CD4-positive, alpha-beta memory T cell (primary cell): ENCODE measurements around the gene TIAM2. TPM values are rescaled to one million over a fixed set of nuclear protein-coding genes. Genes with fewer than 3 reads are reported as not detected.
"Not testable (repeated sequence)": the region's sequence is repeated elsewhere in the genome, so short reads cannot be mapped to it uniquely, and the experiment has no call there.

ENCODE experiments used
- CTCF ChIA-PET: fragments of 350-600 bp; sonication (Branson Sonifier 250); formaldehyde crosslinking; loops from one replicate; lab custom pipeline; 2021; ENCODE audit warnings: inconsistent platforms; ENCODE audit not compliant: partially characterized antibody; lab: Charles Lee
- POLR2A ChIA-PET: fragments of 350-600 bp; sonication (Branson Sonifier 250); formaldehyde crosslinking; loops from one replicate; lab custom pipeline; 2021; ENCODE audit not compliant: partially characterized antibody; lab: Charles Lee
- DNase-seq, 5 donors: peaks; one replicate each; pipeline versions ENCODE4 v3.0.0 to v3.0.0-alpha.2; 2020 to 2022; ENCODE audit warnings: mixed read lengths in 1 of 5
- H3K27ac ChIP-seq: one replicate; pipeline ENCODE4 v1.7.0; 2013; ENCODE audit warnings: low read depth, low read length
- H3K27me3 ChIP-seq: 2 replicates; pipeline ENCODE4 v1.7.0; 2013; ENCODE audit warnings: mild to moderate bottlenecking, low read length, moderate library complexity; ENCODE audit not compliant: insufficient read depth
- H3K36me3 ChIP-seq: 2 replicates; pipeline ENCODE4 v1.7.0; 2013; ENCODE audit warnings: mild to moderate bottlenecking, low read length, moderate library complexity; ENCODE audit not compliant: insufficient read depth
- H3K4me1 ChIP-seq: 2 replicates; pipeline ENCODE4 v1.7.0; 2013; ENCODE audit warnings: mild to moderate bottlenecking, low read length, moderate library complexity; ENCODE audit not compliant: insufficient read depth
- H3K4me3 ChIP-seq, 2 donors: one replicate each; pipeline ENCODE4 v1.7.0; 2013; ENCODE audit warnings: low read length in 2 of 2, mild to moderate bottlenecking in 1 of 2
- H3K9me3 ChIP-seq, 2 donors: one replicate each; pipeline ENCODE4 v1.7.0; 2013; ENCODE audit warnings: low read length in 2 of 2, control low read depth in 1 of 2; ENCODE audit not compliant: control insufficient read depth in 1 of 2
- H3K27ac Mint-ChIP-seq, 7 donors: one replicate each; pipeline ENCODE4 v1.8.0; 2020 to 2021; ENCODE audit warnings: mixed read lengths in 7 of 7, mild to moderate bottlenecking in 6 of 7, inconsistent platforms in 3 of 7, moderate library complexity in 3 of 7
- H3K27me3 Mint-ChIP-seq, 2 donors: one replicate each; pipeline ENCODE4 v1.8.0; 2020 to 2021; ENCODE audit warnings: mixed read lengths in 2 of 2
- H3K36me3 Mint-ChIP-seq, 2 donors: one replicate each; pipeline ENCODE4 v1.8.0; 2020 to 2021; ENCODE audit warnings: mixed read lengths in 2 of 2, inconsistent platforms in 1 of 2, mild to moderate bottlenecking in 1 of 2
- H3K4me1 Mint-ChIP-seq, 4 donors: one replicate each; pipeline ENCODE4 v1.8.0; 2020 to 2021; ENCODE audit warnings: mixed read lengths in 4 of 4, mild to moderate bottlenecking in 1 of 4
- H3K4me3 Mint-ChIP-seq, 8 donors: one replicate each; pipeline ENCODE4 v1.8.0; 2020 to 2021; ENCODE audit warnings: mixed read lengths in 8 of 8, mild to moderate bottlenecking in 7 of 8, moderate library complexity in 6 of 8, inconsistent platforms in 3 of 8
- H3K9me3 Mint-ChIP-seq, 8 donors: one replicate each; pipeline ENCODE4 v1.8.0; 2020 to 2021; ENCODE audit warnings: mixed read lengths in 8 of 8, mild to moderate bottlenecking in 5 of 8, inconsistent platforms in 3 of 8, moderate library complexity in 1 of 8
- intact Hi-C: fragments of 100-400 bp; cut with micrococcal nuclease; formaldehyde crosslinking; loops from one replicate; pipeline ENCODE4 v1.15.1; 2023
- polyA plus RNA-seq, 2 donors: library from polyadenylated mRNA; unstranded; fragments of 300-500 nt; fragmentation: Illumina TruSeq; gene quantifications; one replicate each; pipeline ENCODE4 v1.2.3, GENCODE V29; 2021
- total RNA-seq, 2 experiments: library from RNA; stranded (reverse); gene quantifications; one replicate each; pipeline ENCODE4 v1.2.3, GENCODE V29; 2021

Gene TIAM2
- total and polyA plus RNA-seq, 4 experiments from 2014 or later: 0.15 to 11.1 (median 5.8) TPM

- Histone ChIP-seq H3K4me1 (no peaks in the 10 kb centered on the region), H3K27ac (no peak overlapping the region), H3K36me3 (no peaks in the 10 kb centered on the region), H3K4me3 (no peak overlapping the region), H3K27me3 (no peaks in the 10 kb centered on the region), H3K9me3 (no peaks in the 10 kb centered on the region)
- intact Hi-C loops: no loop called here
- CTCF ChIA-PET: no interaction called here
- Mint-ChIP-seq H3K27ac (no peak overlapping the region), H3K9me3 (peaks cover 0 to 2% (median 0%) of the 10 kb centered on the region in 8 donors), H3K4me1 (no peaks in the 10 kb centered on the region), H3K27me3 (peaks cover 1 to 6% of the 10 kb centered on the region in 2 donors), H3K36me3 (no peaks in the 10 kb centered on the region), H3K4me3 (no peak overlapping the region)
- POLR2A ChIA-PET: no interaction called here
- no peak for DNase-seq
These were observed 18.4 kb downstream of the TIAM2 start for GRCh38 chr6:155013457-155013876.

DNA sequence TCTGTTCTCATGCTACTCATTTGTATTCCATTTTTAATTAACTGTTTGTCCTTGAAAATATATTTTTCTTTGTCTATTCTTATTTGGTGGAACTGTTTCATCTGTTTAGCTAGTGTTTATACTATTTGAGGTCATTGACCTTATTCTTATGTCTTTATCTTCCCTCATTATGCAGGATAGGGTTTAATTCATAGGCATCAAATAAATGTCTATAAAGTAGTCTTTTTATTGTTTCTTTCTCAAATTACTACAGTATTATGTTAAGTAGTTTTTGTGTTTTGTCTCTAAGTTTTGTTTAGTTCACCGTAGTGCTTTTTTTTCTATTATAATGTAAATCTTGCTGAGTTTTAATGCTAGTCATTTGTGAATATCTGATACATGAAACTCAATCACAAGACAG, 19.0 kb downstream of the TIAM2 start:
- no peak overlapping the region for H3K4me3 Mint-ChIP-seq
- H3K9me3 ChIP-seq: no peaks in the 10 kb centered on the region
- intact Hi-C loops: no loop called here
- peaks cover 1 to 4% of the 10 kb centered on the region in 2 donors for H3K27me3 Mint-ChIP-seq
- no peak overlapping the region for H3K27ac Mint-ChIP-seq
- H3K4me3 ChIP-seq: no peak overlapping the region
- no peak for DNase-seq
- ChIA-PET CTCF (no interaction called here), POLR2A (no interaction called here)
- no peaks in the 10 kb centered on the region for H3K36me3 ChIP-seq
- H3K36me3 Mint-ChIP-seq: no peaks in the 10 kb centered on the region
- H3K27ac ChIP-seq: no peak overlapping the region
- no peaks in the 10 kb centered on the region for H3K4me1 Mint-ChIP-seq
- H3K27me3 ChIP-seq: no peaks in the 10 kb centered on the region
- no peaks in the 10 kb centered on the region for H3K4me1 ChIP-seq
- H3K9me3 Mint-ChIP-seq: peaks cover 0 to 2% (median 0%) of the 10 kb centered on the region in 8 donors

DNA sequence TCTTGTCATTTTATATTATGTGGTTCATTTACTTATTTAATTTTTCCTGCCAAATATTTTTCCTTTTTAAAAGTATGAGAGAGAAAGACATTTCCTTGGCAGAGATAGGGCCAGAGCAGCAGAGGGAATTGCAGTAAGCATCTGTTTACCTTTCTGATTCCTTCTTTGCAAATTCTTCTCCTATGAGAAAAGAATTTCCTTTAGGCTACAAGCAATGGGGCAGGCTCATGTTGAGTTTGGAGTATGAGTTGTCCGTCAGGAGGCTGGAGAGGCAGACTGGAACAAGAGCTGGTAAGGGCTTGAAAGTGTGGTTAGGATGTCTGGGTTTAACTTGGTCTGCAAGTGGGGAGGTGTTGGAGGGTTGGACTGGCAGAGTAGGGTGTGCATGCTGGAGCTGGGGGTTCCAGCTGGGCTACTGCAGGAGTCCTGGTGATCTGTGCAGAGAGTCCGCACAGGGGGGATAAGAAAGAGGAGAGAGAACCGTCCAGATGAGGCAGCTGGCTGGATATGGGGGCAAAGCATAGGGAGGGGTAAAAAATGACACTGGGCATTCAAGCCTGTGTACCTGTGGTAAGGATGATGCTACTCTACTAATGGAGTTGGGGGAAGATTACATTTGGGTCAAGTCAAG, 19.7 kb downstream of the TIAM2 start:
- H3K4me1 ChIP-seq: no peaks in the 10 kb centered on the region
- ChIA-PET POLR2A (no interaction called here), CTCF (no interaction called here)
- H3K4me3 Mint-ChIP-seq: no peak overlapping the region
- H3K4me3 ChIP-seq: no peak overlapping the region
- intact Hi-C loops: no loop called here
- no peak overlapping the region for H3K27ac ChIP-seq
- H3K9me3 ChIP-seq: no peaks in the 10 kb centered on the region
- DNase-seq: no peak
- no peaks in the 10 kb centered on the region for H3K27me3 ChIP-seq
- H3K27ac Mint-ChIP-seq: peak overlapping the region in 1 of 7 donors; percentile 54
- no peaks in the 10 kb centered on the region for H3K36me3 ChIP-seq
- H3K27me3 Mint-ChIP-seq: peaks cover 1 to 4% of the 10 kb centered on the region in 2 donors
- peaks cover 0 to 2% (median 0%) of the 10 kb centered on the region in 8 donors for H3K9me3 Mint-ChIP-seq
- no peaks in the 10 kb centered on the region for H3K36me3 Mint-ChIP-seq
- no peaks in the 10 kb centered on the region for H3K4me1 Mint-ChIP-seq

- H3K36me3 ChIP-seq, H3K4me3 Mint-ChIP-seq, H3K36me3 Mint-ChIP-seq, H3K4me3 ChIP-seq, DNase-seq, H3K27ac ChIP-seq, intact Hi-C loops, H3K27ac Mint-ChIP-seq, H3K9me3 Mint-ChIP-seq, H3K4me1 Mint-ChIP-seq, POLR2A ChIA-PET, H3K27me3 ChIP-seq, H3K9me3 ChIP-seq, H3K27me3 Mint-ChIP-seq, H3K4me1 ChIP-seq: not testable (repeated sequence)
- CTCF ChIA-PET: interaction anchor here (0.9 kb wide), 1 partner anchor 28 kb away, joined by 3 read pairs; no protein-coding TSS in a partner anchor
These were observed 23.3 kb downstream of the TIAM2 start for GRCh38 chr6:155018415-155018814.

DNA sequence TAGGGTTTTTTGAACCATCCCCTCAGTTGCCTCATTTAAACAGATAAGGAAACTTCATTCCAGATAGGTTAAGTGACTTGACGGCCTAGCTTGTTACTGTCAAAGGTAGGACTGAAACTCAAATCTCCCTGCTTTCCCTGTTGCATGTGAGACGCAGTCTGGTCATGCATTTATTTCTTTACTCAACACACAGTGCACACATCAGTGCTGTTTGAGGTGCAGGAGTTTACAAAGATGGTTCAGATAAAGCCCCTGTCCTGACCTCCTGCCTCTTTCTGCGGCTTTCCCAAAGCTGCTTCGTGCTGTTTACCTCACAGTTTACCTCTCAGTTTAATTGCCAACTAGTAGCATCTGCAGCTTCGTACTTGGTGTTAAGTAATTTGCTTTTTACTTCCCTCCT, 26.6 kb downstream of the TIAM2 start:
- DNase-seq: no peak
- Histone ChIP-seq H3K27me3 (no peaks in the 10 kb centered on the region), H3K4me1 (no peaks in the 10 kb centered on the region), H3K36me3 (no peaks in the 10 kb centered on the region), H3K27ac (no peak overlapping the region), H3K9me3 (no peaks in the 10 kb centered on the region), H3K4me3 (no peak overlapping the region)
- Mint-ChIP-seq H3K27ac (no peak overlapping the region), H3K4me3 (no peak overlapping the region), H3K36me3 (no peaks in the 10 kb centered on the region), H3K27me3 (no peaks in the 10 kb centered on the region), H3K4me1 (no peaks in the 10 kb centered on the region), H3K9me3 (no peaks in the 10 kb centered on the region)
- CTCF ChIA-PET: interaction anchor here (0.6 kb wide), 1 partner anchor 64 kb away, joined by 3 read pairs; no protein-coding TSS in a partner anchor
- POLR2A ChIA-PET: no interaction called here
- intact Hi-C loops: no loop called here

DNA sequence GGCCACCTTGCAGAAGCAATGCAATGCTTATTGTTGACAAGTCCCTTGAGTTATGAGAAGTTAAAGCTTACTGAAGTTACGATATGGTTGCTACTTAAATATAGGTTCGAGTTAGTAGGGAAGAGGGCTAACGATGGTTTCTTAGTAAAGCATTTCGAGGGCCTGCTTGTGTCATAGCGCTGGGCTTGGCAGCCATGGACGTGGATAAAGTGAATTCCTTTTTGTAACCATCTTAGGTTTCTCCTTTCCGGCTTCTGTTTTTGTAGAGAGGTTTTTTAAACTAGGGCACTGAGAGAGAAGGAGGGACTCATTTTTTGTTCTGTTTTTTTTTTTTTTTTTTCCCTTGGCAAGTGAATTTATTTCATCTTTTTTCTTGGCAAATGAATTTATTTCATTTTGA, 27.6 kb downstream of the TIAM2 start:
- no peak overlapping the region for H3K27ac Mint-ChIP-seq
- no peak overlapping the region for H3K27ac ChIP-seq
- H3K36me3 ChIP-seq: no peaks in the 10 kb centered on the region
- no peaks in the 10 kb centered on the region for H3K4me1 Mint-ChIP-seq
- H3K4me3 ChIP-seq: no peak overlapping the region
- H3K27me3 Mint-ChIP-seq: no peaks in the 10 kb centered on the region
- H3K36me3 Mint-ChIP-seq: no peaks in the 10 kb centered on the region
- no peaks in the 10 kb centered on the region for H3K9me3 ChIP-seq
- H3K27me3 ChIP-seq: no peaks in the 10 kb centered on the region
- DNase-seq: no peak
- ChIA-PET POLR2A (no interaction called here), CTCF (no interaction called here)
- no peak overlapping the region for H3K4me3 Mint-ChIP-seq
- intact Hi-C loops: no loop called here
- no peaks in the 10 kb centered on the region for H3K4me1 ChIP-seq
- no peaks in the 10 kb centered on the region for H3K9me3 Mint-ChIP-seq

- no peaks in the 10 kb centered on the region for H3K9me3 Mint-ChIP-seq
- intact Hi-C loops: no loop called here
These were observed 28.6 kb downstream of the TIAM2 start for GRCh38 chr6:155023717-155024116.

More at GRCh38 chr6:155023717-155024116, 28.6 kb downstream of the TIAM2 start:
- H3K36me3 Mint-ChIP-seq: no peaks in the 10 kb centered on the region
- H3K4me3 Mint-ChIP-seq: no peak overlapping the region
- H3K4me1 Mint-ChIP-seq: no peaks in the 10 kb centered on the region
- H3K27ac Mint-ChIP-seq: no peak overlapping the region
- no peak overlapping the region for H3K27ac ChIP-seq
- H3K9me3 ChIP-seq: no peaks in the 10 kb centered on the region
- DNase-seq: no peak
- H3K4me1 ChIP-seq: no peaks in the 10 kb centered on the region
- H3K27me3 ChIP-seq: no peaks in the 10 kb centered on the region
- no peaks in the 10 kb centered on the region for H3K27me3 Mint-ChIP-seq
- no peak overlapping the region for H3K4me3 ChIP-seq
- CTCF ChIA-PET: no interaction called here
- POLR2A ChIA-PET: no interaction called here
- no peaks in the 10 kb centered on the region for H3K36me3 ChIP-seq
